Measurements from ENCODE around the gene CES2.
"Not testable (repeated sequence)": the region's sequence is repeated elsewhere in the genome, so short reads cannot be mapped to it uniquely, and the experiment has no call there.

The CES2 gene

GRCh38 chr16:66934138-66934838 is 1.0 kb upstream of the CES2 start, which contains the start of gene CIAO2B:
CIAO2B (minus strand) TSS chr16:66934402; CDS start chr16:66934364, 38 bp downstream.
- in situ Hi-C loops (cut with MboI; ENCODE audit: low sequenced_read_pairs), result no loop called here

- in situ Hi-C loops (cut with MboI; ENCODE audit: low sequenced_read_pairs), result not testable (repeated sequence)
These were observed 440 bp upstream of the CES2 start for GRCh38 chr16:66934839-66935313.

- in situ Hi-C loops (cut with MboI; ENCODE audit: low sequenced_read_pairs), result no loop called here
These were observed 1.1 kb downstream of the CES2 start for GRCh38 chr16:66936462-66936861.

DNA sequence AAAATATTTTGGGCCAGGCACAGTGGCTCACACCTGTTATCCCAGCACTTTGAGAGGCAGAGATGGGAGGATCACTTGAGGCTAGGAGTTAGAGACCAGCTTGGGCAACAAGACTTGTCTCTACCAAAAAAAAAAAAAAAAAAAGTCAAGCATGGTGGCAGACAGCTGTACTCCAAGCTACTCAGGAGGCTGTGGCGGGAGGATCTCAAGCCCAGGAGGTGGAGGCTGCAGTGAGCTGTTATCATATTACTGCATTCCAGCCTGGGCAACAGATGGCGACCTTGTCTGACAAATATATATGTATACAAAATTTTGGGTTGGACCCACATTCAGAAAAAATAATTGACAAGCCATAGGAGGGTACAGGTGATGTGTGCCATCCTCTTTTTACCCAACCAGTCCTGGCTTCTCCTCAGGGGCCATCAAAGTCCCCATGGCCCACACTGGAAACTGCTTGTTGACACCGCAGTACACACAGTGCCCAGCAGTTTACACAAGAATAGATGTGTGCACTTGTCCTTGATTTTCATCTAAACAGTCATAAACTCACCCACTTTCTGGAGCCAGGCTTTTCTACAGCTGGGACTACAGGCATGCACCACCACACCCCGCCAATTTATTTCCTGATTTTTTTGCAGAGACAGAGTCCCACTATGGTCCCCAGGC is 1.7 kb downstream of the CES2 start:
- in situ Hi-C loops (cut with MboI; ENCODE audit: low sequenced_read_pairs), result no loop called here

- in situ Hi-C loops (cut with MboI; ENCODE audit: low sequenced_read_pairs), result no loop called here
These were observed 2.5 kb downstream of the CES2 start for GRCh38 chr16:66937725-66938337.

DNA sequence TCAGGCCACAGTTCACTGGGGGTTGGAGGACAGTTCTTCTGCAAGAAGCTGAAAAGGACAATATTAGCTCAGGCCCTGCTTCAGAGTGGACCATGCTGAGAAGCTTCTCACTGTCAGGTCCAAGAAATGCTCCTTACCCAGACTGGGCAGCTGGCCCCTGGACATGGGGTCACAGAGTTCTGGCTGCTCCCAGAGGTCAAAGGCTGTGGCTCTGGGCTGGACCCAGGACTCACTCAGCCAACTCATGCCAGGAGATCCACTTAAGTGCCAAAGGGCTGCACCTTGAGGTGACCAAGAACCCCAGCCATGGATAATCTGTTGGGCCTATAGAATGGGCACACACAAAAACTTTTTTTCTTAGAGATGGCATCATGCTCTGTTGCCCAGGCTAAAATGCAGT is 4.0 kb downstream of the CES2 start:
- in situ Hi-C loops (cut with MboI; ENCODE audit: low sequenced_read_pairs), result no loop called here

- in situ Hi-C loops (cut with MboI; ENCODE audit: low sequenced_read_pairs), result no loop called here
These were observed 4.9 kb downstream of the CES2 start for GRCh38 chr16:66940236-66940635.

DNA sequence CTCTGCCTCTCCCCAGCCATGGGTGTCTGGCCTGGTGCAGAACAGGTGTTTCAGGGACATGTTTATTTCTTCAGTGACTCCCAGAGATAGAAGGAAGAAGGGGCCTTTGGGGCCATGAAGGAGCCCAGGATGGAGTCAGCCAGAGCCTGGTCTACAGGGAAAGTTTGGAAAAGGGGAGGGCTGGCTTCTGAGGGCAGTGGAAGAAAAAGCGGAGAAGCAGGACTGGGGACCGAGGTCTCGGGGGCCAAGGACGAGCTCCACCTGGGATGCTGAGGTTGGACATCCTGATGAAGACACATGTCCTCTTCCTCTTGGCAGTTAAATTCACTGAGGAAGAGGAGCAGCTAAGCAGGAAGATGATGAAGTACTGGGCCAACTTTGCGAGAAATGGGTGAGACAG is 7.7 kb downstream of the CES2 start:
- in situ Hi-C loops (cut with MboI; ENCODE audit: low sequenced_read_pairs), result no loop called here

DNA sequence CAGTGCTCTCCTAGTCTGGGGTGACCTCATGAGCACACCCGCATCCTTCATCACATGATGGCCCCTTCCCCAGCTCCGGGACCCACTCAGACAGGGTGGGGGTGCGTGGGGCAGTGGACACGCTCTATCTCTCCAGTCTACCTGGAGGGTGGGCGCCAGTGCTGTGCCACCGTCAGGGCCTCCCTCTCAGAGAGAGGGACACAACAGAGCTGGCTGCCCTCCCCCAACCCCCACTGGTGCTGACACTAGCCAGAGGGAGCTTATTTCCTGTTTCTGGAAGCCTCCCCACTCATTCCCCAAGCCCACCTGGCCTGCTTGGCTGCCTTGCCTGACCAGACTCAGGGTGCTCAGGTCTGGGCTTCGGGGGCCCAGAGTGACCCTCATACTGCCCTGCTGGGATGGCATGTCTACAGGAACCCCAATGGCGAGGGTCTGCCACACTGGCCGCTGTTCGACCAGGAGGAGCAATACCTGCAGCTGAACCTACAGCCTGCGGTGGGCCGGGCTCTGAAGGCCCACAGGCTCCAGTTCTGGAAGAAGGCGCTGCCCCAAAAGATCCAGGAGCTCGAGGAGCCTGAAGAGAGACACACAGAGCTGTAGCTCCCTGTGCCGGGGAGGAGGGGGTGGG is 8.2 kb downstream of the CES2 start:
- in situ Hi-C loops (cut with MboI; ENCODE audit: low sequenced_read_pairs), result no loop called here

- in situ Hi-C loops (cut with MboI; ENCODE audit: low sequenced_read_pairs), result no loop called here
These were observed 8.7 kb downstream of the CES2 start for GRCh38 chr16:66944054-66944441.

DNA sequence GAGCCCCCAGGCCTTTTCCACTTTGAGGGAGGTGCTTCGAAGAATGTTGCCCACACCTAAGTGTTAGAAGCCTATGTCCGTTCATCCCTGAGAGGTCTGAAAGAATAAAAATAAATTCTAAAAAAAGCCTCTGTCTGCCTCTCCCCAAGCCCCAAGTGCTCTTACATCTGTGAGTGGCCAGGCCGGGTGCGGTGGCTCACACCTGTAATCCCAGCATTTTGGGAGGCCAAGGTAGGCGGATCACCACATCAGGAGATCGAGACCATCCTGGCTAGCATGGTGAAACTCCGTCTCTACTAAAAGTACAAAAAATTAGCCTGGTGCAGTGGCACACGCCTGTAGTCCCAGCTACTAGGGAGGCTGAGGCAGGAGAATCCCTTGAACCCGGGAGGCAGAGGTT is 9.7 kb downstream of the CES2 start:
- in situ Hi-C loops (cut with MboI; ENCODE audit: low sequenced_read_pairs), result not testable (repeated sequence)

DNA sequence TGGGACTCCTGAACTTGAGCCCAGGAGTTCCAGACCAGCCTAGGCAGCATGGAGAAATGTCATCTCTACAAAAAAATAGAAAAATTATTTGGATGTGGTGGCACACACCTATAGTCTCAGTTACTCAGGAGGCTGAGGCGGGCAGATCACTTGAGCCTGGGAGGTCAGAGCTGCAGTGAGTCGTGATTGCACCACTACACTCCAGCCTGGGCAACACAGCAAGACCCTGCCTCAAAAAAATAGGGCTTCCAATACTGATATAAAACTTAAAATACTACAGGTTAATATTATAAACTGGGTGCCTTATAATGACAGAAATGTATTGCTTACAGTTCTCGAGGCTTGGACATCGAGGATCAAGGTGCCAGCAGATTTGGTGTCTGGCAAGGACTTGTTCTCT is 10.6 kb downstream of the CES2 start:
- in situ Hi-C loops (cut with MboI; ENCODE audit: low sequenced_read_pairs), result no loop called here

DNA sequence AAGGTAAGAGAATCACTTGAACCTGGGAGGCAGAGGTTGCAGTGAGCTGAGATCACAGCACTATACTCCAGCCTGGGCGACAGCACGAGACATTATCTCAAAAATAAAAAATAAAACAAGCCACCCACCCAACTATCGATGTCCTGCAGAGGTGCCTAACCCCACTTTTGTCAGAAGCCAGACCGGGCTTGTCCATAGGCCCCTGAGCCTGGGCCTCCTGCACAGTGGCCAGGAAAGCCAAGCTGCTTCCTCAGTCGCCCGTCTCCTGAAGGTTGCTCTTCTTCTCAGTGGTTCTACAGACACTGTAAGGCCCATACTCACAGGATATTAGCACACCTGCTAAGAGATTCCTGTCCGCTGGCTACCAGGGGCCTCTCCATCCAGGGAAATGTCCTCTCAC is 11.2 kb downstream of the CES2 start:
- in situ Hi-C loops (cut with MboI; ENCODE audit: low sequenced_read_pairs), result no loop called here

GRCh38 chr16:66946974-66947301 is 11.6 kb downstream of the CES2 start:
- in situ Hi-C loops (cut with MboI; ENCODE audit: low sequenced_read_pairs), result no loop called here

GRCh38 chr16:66947302-66948065 is 12.2 kb downstream of the CES2 start:
- in situ Hi-C loops (cut with MboI; ENCODE audit: low sequenced_read_pairs), result no loop called here

DNA sequence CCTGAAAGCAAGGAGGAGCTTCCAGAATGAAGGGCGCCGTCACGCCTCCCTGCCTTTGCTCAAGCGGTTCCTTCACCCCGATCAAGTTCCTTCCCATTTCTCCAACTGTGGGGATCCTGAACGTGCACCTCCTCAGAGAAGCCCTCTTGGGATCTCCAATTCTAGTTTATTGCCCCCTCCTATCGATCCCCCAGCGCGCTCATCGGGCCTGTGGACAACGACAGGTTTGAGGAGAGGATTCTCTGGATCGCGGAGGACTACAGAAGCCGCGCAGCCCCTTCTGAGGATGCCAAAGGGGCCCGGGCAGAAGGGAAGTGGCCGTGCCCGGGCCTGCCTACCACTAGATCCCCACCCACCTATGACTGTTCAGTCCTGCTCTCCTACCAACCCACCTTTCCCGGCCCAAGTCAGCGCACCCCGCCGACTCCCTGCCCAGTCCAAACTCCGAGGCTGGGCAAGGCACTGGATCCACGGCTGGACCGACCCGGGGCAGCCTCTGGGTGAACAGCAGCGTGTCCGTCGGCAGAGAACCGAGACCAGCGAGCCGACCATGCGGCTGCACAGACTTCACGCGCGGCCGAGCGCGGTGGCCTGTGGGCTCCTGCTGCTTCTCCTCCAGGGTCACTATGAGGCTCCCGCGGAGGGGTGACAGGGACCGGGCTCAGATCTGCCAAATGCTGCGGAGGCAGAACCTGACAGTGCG is 13.0 kb downstream of the CES2 start:
- in situ Hi-C loops (cut with MboI; ENCODE audit: low sequenced_read_pairs), result no loop called here

DNA sequence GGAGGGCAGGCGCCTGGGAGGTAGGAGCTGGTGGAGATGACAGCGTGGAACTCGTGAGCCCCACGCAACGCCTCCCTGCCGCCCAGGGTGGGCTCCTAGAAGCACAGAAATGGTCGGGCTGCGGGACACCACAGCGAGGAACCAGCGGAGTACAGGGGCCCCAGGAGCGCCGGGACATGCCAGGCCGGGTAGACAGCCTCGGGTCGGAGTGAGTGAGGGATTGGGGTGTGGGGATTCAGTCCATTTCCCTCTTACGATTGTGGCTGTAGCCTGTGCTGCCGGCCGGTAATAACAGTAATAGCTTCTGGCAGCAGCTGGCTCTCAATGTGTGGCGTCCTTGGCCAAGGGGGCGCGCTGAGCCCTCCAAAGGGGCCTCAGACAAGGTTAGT is 13.5 kb downstream of the CES2 start:
- in situ Hi-C loops (cut with MboI; ENCODE audit: low sequenced_read_pairs), result no loop called here

DNA sequence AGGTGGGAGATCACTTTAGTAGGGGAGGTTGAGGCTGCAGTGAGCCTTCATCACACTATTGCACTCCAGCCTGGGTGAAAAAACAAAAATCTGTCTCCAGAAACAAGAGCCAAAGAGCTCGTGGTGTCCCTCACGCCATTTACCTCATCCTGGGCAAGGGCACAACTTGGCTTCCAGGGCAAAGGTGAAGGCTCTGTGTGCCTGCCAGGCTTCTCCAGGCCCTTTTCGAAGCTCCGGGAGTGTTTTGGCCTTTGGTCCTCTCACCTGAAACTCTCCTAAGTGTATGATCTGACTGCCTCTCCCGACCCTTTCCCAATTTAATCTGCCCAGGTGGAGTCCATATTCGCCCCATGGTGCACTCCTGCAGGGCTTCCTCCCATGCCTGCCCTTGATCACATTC is 14.2 kb downstream of the CES2 start:
- in situ Hi-C loops (cut with MboI; ENCODE audit: low sequenced_read_pairs), result no loop called here

GRCh38 chr16:66950437-66950836 is 15.1 kb downstream of the CES2 start:
- in situ Hi-C loops (cut with MboI; ENCODE audit: low sequenced_read_pairs), result no loop called here

- in situ Hi-C loops (cut with MboI; ENCODE audit: low sequenced_read_pairs), result no loop called here
These were observed 15.9 kb downstream of the CES2 start for GRCh38 chr16:66950971-66951790.

All from hTERT RPE-1 (cell line).